ENCODE results near the gene MLXIPL.
"Not testable (repeated sequence)": the region's sequence is repeated elsewhere in the genome, so short reads cannot be mapped to it uniquely, and the experiment has no call there.

MLXIPL gene

DNA sequence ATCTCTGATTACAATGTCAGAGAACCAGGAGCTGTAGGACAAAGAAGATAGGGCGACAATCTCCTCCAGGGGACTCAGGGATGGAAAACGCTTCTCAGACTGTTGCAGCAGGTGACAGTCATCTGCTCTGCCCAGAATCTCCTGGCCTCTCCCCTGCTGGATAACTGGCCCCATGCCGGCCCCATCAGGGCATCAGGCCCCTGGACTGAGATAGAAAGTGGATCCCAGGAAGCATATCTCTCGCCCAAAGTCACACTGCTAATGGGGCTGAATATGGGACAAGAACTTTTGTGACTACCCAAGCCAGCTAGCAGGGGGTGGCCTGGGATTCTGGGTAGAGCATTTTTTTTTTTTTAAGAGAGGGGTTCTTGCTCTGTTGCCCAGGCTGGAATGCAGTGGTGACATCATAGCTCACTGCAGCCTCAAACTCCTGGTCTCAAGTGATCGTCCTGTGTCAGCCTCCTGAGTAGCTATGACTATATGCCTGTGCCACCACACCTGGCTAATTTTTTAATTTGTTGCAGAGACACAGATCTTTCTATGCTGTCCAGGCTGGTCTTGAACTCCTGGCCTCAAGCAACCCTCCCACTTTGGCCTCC is 20.5 kb upstream of the MLXIPL start:
- no peak for DNase-seq

DNA sequence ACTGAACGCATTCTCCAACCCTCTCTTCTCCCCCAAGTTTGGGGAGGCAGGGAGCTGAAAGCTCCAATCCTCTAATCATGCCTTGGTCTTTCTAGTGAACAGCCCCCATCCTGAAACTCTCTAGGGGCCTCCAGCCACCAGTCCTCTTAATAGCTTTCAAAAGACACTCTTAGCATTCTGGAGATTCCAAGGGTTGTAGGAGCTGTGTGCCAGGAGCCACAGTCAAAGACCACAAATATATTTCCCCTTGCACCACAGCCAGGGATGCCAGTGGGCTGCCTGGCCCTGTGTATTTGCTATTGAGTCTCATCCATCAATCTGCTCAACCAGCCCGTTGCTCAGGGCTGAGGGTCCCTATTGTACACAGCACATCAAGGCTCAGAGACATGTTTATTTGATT is 18.5 kb upstream of the MLXIPL start:
- no peak for DNase-seq

DNA sequence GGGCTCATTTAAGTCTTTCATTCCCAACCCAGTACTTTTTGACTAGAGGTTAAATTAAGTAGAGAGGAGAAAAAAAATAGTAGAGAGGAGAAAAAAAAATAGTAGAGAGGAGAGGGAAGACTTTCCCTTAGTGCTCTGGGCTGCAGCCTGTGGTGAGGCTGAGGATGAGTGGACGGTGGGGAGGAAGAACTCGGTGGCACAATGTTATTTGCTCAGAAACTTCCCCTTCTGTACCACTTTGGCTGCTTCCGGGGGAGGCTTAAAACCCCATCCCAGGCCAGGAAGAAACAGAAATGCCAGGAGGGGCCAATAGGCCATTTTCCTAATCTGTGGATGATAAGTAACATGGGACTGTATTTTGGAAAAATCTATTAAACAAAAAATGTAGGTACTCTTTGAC is 14.6 kb upstream of the MLXIPL start:
- no peak for DNase-seq

DNA sequence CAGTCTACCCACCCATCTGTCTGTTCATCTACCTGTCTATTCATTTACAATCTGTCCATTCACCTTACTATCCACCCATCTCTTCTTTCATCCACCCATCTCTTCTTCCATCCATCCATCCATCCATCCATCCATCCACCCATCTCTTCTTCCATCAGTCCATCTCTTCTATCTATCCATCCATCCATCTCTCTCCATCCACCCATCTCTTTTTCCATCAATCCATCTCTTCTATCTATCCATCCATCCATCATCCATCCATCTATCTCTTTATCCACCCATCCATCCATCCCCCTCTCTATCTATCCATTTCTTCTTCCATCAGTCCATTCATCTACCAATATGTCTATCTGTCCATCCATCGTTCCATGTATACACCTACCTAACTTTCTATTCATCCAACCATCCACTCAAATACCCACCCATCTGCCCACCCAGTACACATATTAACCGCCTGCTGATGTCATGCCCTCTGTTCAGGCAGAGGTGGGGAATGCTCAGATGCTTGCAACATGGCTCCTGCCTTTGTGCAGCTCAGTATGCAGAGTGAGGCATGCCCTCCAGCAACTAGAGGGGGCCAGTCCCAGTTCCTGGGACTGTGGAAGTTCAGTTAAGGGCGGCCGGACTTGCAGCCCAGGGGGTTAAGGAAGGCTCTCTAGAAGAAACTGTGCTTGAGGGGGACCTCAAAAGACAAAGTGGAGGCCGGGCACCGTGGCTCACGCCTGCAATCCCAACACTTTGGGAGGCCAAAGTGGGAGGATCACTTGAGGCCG is 11.3 kb upstream of the MLXIPL start:
- no peak for DNase-seq

DNA sequence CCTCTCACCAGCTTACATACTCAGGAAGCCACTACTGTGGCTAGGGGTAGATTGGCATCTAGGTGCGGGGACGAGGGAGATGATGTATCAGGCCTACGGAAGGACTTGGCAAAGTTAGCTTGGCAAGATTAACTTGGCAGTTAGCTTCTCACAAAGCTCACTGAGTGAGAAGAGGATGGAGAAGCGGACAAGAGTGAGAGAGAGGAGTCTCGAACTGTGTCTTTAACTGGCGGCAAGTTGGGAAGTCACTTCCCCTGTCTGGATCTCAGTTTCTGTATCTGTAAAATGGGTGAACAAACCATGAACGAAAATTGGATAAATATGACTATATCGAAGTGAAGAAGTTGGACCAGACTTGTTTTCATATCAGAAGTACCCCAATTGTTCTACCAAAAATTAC is 9.5 kb upstream of the MLXIPL start:
- DNase-seq: no peak

DNA sequence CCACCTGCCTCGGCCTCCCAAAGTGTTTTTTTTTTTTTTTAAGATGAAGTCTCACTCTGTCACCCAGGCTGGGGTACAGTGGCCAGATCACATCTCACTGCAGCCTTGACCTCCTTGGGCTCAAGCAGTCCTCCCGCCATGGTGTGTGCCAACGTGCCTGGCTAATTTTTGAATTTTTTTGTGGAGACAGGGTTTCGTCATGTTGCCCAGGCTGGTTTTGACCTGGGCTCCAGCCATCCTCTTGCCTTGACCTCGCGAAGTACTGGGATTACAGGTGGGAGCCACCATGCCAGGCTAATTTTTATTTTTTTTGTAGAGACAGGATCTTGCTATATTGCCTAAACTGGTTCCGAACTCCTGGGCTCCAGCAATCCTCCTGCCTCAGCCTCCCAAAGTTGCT is 9.0 kb upstream of the MLXIPL start:
- no peak for DNase-seq

DNA sequence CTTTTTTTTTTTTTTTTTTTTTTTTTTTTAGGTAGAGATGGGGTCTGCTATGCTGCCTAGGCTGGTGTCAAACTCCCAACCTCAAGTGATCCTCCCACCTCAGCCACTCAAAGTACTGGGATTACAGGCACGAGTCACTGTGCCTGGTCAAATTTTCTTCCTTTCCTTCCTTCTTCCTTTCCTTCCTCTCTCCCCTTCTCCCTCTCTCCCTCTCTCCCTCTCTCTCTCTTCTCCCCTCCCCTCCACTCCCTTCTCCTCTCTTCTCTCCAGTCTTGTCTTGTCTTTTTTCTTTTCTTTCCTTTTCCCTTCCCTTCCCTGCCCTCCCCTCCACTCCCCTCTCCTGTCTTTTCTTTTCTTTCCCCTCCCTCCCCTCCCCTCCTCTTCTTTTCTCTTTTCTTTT is 7.2 kb upstream of the MLXIPL start:
- no peak for DNase-seq

DNA sequence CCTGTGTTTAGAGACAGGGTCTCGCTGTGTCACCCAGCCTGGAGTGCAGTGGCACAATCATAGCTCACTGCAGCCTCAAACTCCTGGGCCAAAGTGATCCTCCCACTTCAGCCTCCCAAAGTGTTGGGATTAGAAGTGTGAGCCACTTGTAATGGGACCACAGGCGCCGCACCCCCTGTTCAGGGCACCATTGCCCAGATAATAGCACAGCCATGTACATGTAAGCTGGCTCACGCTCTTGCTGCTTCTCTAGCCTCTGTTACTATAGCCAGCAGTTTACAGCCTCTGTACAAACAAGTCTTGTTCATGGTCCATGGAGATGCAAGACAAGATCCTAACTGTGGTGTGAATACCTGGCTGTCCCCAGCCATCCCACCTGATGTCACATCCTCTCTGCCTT is 4.2 kb upstream of the MLXIPL start:
- DNase-seq: no peak

DNA sequence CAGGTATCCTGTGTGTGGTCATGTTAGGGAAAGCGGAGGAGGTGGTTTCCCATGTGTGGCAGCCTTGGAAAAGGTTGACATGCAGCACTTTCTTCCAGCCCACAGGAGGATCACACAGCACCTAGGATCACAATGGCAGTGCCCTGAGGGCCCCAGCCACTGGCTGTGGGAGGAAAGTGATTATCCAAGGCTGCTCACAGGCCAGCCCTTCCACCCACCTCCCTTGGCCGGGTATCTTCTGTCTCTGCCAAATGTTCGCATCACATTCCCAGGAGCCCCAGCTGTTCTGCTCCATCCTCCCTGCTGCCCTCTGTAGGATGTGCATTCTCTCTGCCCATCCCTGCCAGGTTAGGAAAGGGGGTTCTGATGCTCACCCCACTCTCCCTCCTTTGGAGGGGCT is 2.5 kb upstream of the MLXIPL start:
- DNase-seq: no peak

DNA sequence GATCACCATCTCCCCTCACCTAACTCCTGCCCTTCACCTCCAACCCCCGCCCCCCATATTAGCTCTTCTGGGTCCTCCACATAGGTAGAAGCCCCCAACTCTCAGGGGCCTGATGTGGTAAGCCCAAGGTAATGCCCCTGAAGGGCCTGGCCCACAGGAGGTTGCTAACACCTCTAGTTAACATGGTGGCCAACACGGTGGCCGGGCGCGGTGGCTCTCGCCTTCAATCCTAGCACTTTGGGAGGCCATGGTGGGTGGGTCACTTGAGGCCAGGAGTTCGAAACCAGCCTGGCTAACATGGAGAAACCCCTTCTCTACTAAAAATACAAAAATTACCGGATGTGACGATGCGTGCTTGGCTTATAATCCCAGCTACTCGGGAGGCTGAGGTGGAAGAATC is 954 bp upstream of the MLXIPL start:
- DNase-seq: no peak

DNA sequence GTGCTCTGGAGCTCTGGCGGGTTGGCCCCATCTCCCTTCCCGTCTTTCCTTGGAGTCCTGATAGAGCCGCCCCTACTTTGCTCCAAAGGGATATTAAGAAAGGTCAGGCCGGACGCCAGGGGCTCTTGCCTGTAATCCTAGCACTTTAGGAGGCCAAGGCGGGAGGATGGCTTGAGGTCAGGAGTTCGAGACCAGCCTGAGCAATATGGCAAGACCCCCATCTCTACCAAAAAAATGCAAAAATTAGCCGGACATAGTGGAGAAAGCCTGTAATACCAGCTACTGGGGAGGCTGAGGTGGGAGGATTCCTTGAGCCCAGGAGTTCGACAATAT is 313 bp upstream of the MLXIPL start:
- DNase-seq: no peak

DNA sequence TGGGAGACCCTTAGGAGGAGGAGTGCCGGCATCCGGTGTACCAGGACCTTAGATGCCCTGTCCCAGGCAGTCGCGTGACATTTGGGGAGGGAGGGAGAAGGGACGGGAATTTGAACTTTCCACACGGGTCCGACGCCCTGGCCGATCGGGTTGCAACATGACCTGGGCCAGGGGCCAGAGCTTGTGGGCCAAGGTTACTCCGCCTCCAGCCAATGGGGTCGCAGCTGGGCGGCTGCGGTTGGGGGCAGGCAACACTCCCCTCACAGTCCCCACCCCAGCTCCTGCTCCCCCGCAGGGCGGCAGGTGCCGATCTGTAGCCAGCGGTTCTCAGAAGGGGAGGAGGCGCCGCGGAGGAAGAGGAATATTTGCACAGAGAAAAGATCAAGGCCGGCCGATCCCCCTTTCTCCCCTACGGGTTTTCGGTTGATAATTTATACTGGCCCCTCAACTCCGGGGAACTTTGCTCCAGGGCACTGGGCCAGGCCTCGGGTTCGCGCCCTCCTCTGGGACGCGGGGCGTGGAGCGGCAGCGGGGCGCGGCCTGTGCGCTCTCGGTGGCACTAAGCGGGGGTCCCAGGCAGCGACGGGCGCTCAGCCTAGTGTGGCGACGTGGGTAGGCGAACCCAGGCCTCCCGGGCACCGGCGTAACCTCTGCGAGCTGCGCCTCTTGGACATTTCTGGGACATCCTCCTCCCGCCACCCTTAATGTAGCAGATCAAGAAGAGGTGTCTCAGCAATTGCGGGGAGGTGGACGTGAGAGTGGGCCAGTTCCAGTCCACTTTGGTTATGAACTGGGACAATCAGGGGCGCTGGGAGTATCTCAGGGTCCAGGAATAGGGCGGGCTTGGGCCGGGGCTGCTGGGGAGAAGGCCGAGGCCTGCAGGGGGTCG is 1.2 kb downstream of the MLXIPL start:
- no peak for DNase-seq

DNA sequence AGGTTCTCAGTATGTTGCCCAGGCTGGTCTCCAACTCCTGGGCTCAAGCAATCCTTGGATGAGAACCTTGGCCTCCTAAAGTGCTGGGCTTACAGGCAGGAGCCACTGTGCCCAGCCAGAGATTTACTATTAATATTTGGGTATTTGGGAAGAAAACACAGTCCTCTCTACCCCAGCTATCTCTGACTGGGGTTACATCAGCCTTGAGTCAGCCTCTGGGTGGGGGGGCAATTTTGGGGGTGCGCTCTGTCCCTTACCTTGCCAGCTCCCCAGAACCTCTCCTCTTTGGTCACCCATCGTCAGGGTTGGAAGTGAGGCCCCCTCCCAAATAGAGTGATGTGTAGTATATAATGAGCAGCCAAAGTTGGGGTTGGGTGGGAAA is 1.8 kb downstream of the MLXIPL start:
- no peak for DNase-seq

DNA sequence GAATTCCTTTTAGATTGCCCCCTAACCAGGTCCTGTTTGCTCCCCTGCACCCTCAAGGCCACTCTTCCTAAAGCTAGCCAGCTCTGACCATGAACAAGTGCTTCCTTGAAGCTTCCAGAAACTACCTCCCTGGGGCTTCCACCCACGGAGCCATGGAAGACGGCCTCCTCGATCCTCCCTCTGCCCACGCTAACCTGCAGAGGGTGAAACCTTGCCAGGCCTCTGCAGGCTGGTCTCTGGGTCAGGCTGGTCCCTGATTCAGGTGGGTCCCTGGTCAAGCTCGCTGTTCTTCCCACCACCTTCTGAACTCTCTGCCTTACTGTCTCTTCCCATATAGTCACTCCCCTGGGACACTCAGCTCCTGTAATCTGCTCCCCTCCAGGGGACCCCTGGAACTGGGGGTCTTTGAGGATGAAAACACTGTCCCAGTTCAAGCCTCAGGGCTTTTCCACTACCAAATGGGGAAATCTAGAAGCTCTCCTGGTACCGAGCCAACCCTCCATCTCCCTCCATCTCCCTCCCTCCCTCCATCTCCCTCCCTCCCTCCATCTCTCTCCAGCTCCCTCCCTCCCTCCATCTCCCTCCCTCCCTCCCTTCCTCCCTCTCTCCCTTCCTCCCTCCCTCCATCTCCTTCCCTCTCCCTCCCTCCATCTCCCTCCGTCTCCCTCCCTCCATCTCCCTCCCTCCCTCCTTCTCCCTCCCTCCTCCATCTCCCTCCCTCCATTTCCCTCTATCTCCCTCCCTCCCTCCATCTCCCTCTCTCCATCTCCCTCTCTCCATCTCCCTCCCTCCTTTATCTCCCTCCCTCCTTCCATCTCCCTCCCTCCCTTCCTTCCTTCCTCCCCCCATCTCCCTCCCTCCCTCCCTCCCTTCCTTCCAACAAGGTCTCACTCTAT is 2.9 kb downstream of the MLXIPL start:
- no peak for DNase-seq

DNA sequence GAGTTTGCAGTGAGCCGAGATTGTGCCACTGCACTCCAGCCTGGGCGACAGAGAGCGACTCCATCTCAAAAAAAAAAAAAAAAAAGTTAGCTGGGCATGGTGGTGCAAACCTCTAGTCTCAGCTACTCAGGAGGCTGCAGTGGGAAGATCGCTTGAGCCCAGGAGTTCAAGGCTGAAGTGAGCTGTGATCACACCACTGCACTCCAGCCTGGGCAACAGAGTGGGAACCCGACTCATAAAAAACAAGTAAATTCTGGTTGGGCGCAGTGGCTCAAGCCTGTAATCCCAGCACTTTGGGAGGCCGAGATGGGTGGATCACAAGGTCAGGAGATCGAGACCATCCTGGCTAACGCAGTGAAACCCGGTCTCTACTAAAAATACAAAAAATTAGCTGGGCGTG is 4.9 kb downstream of the MLXIPL start:
- DNase-seq: not testable (repeated sequence)

DNA sequence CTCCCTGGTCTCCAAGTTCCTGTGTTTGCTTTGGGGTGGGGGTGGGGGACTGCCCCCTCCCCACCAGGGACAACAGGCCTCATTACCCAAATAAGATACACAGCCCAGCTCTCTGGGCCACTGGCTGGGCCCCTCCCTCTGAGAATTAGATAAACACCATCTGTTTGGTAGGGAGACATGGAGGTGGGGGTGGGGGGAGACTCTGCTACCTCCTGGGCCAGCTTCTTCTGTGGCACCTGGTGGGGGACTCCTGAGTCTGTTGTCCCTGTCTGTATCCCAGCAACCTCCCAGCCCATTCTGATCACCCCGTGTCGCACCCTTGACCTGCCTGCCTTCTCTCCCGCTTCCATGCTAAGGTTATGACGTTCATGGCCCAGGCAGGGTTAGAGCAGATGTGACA is 5.8 kb downstream of the MLXIPL start:
- DNase-seq: no peak

DNA sequence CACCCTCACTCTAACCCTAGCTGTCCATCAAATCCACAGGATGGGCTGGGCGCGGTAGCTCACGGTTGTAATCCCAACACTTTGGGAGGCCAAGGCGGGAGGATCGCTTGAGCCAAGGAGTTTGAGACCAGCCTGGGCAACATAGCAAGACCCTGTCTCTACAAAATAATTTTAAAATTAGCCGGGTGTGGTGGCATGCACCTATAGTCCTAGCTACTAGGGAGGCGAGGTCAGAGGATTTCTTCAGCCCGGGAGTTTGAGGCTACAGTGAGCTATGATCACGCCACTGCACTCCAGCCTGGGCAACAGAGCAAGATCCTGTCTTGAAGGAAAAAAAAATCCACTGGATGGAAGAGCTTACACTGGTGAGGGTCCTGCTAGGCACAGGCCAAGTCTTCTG is 6.8 kb downstream of the MLXIPL start:
- not testable (repeated sequence) for DNase-seq

DNA sequence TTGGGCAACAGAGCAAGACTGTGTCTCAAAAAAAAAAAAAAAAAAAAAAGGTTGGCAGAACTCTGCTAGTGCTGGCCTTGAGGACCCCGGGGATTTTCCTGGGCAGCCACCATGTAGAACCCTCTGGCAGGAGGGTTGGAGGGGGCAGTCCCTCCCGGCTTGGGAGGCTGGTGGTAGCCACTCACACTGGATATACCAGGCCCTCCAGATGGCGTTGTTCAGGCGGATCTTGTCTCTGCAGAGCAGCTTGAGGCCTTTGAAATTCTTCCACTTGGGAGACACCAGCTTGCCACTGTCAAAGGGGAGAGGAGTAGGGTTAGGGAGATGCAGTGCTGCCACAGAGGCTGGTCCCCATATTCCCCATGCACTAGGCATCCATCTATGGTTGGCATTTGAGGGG is 8.4 kb downstream of the MLXIPL start:
- DNase-seq: no peak

DNA sequence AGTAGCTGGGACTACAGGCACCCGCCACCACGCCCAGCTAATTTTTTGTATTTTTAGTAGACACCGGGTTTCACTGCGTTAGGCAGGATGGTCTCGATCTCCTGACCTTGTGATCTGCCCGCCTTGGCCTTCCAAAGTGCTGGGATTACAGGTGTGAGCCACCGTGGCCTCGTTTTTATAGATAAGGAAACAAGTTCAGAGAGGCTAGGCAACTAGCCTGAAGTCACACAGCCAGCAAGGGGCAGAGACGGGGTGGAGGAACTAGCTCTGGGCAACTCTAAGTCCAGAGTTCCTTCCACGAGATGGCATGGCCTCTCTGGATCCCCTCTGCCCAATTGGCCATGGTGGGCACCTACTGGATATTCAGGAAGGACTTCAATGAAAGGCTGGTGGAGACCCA is 9.4 kb downstream of the MLXIPL start:
- not testable (repeated sequence) for DNase-seq

DNA sequence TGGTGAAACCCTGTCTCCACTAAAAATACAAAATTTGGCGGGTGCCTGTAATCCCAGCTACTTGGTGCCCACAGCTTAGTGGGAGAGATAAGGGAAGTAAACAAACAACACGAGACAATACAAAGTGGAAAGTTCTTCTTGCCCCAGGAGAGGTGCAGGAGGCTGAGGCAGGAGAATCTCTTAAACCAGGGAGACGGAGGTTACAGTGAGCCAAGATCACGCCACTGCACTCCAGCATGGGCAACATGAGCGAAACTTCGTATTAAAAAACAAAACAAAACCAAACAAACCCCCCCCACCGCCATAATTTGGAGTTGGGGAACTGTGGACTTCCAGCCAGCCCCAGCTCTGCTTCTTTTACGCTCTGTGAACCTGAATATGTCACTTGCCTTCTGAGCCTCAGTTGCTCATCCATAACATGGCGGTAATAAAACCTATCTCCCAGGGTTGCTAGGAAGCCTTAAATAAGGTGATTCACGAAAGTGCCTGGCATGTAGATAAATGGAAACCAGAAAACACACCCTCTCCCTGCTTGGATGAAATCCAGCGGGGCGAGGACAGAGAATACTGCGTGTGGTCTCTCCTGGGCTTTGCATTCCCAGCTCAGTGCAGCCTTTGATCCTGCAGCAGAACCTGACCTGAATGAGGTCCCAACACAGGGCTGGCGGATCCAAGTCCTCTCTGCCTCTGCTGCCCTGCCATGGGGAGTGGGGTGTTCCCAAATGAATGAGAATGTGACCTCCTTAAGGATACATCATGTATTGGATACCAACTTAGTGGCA is 10.2 kb downstream of the MLXIPL start:
- DNase-seq: no peak

DNA sequence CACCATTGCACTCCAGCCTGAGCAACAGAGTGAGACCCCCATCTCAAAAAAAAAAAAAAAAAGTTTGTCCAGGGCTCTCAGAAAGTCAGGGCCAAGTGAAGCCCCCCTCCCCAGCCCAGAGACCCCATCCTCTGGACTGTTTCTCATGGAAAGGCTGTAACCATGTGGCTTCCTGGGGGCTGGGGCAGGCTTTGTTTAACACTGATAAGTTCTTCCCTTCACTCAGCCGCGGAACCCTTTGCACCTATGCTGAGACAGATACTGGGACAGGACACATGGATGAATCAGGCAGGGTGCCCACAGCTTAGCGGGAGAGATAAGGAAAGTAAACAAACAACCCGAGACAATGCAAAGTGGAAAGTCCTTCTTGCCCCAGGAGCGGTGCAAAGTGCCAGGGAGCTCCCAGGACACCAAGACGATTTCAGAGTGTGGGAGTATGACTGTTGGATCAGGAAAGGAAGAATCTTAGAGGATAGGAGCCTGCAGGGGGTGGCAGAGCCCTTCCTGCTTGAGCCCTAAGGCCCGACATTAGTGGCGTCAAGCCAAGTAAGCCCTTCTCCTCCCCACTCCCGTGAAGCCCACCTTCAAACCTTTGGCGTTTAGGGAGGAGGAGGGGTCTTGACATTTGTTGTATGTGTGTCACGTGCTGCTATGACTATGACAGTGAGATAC is 11.6 kb downstream of the MLXIPL start:
- DNase-seq: no peak
